Mononuclear cell (primary cell): ENCODE data around the gene AKR1B1. TPM values are rescaled to one million over a fixed set of nuclear protein-coding genes. Genes with fewer than 3 reads are reported as not detected.

Experiments used
- total RNA-seq: library from RNA; depleted of rRNA; stranded (reverse); fragments of >200 nt; gene quantifications from one replicate; pipeline ENCODE4 v1.2.3, GENCODE V29; 2012

AKR1B1 gene
- total RNA-seq, 1 donor: 39.7 TPM

Other genes starting within 250 kb of the AKR1B1 start
- 6.8 TPM for gene SLC35B4, start 142.2 kb downstream of the AKR1B1 start, total RNA-seq
- gene AKR1B10, start 68.5 kb upstream of the AKR1B1 start, total RNA-seq: not detected
- not detected for gene AKR1B15, start 90.0 kb upstream of the AKR1B1 start, total RNA-seq
- 20.8 TPM for gene BPGM, start 187.8 kb upstream of the AKR1B1 start, total RNA-seq